A172 (cell line): Measurements from ENCODE around the gene ATP2B1. TPM values are rescaled to one million over a fixed set of nuclear protein-coding genes. Genes with fewer than 3 reads are reported as not detected.
"Not testable (repeated sequence)": the region's sequence is repeated elsewhere in the genome, so short reads cannot be mapped to it uniquely, and the experiment has no call there.

Experiments
- DNase-seq: peaks from one replicate; pipeline ENCODE4 v3.0.0-alpha.2; 2015; ENCODE audit warnings: low spot score
- total RNA-seq: library from RNA; depleted of rRNA; stranded (reverse); fragments of >200 nt; shearing (Covaris generic); gene quantifications from 2 replicates; pipeline ENCODE4 v1.2.3, GENCODE V29; 2014

ATP2B1 gene
- total RNA-seq, 1 experiment from 2014 or later: 54.7 TPM

DNA sequence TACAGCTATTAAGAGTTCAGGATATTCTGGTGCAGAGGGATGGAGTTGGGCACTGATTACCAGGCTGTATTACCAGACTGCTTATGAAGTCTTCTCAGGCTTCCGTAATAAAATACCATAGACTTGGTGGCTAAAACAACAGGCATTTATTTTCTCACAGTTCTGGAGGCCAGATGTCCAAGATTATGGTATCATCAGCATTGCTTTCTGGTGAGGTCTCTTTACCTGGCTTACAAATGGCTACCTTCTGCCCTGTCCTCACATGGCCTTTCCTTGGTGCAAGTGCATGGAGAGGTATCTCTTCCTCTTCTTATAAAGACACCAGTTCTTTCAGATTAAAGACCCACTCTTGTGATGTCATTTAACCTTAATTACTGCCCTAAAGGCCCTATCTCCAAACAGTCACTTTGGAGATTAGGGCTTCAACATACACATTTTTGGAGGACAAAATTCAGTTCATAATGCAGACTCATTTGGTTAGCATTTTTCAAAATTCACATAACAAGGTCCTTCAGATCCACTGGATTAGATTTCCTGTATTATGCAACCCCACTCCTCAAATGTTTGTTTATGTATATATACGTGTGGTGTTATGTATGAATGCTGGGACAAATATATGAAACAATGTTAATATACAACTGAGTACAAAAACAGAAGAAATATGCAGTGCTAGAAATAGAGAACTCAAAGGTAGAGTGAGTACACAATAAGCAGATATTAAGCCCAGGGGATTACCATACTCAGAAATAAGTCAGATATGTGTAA lies 9.3 kb upstream of the ATP2B1 start:
- DNase-seq: no peak

- no peak for DNase-seq
Observed at GRCh38 chr12:89712706-89713105, 4.1 kb upstream of the ATP2B1 start.

DNA sequence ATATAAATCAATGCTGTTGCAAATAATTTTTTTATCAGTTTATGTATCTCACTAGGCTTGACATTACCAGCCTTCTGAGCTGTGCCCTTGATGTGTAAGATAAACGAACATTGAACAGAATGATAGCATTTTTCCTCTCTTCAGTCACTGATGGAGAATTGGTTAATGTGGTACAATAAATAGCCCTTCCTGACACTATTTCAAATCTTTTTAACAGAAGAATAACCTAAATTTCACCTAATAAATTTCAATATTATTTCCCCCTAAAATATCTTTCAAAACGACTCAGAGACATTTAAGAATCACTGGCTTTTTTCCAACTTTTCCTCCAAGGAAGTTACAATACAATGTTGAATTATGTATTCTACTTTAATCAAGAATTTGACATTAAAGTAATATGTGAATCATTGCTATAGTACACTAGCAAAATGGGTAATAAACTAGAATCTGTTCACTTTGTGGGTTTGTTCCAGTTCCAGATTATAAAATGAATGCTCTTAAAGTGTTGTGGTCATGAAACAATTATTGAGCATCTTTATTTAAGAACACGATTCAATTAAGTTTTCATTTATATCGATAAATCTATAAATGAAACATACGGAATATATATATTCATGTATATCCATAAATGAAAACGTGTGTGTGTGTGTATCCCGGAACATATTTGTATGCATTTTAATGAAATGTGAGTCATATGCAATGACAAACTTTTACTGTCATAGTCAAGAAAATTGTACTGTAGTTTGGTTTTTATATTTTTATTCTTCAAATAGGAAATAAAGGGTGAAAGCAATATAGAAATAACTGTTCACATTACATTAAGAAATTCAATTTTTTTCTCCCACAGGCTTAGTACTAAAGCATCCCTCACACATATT lies 2.5 kb upstream of the ATP2B1 start:
- DNase-seq: no peak

- no peak for DNase-seq
Observed at GRCh38 chr12:89709995-89710872, 1.6 kb upstream of the ATP2B1 start.

DNA sequence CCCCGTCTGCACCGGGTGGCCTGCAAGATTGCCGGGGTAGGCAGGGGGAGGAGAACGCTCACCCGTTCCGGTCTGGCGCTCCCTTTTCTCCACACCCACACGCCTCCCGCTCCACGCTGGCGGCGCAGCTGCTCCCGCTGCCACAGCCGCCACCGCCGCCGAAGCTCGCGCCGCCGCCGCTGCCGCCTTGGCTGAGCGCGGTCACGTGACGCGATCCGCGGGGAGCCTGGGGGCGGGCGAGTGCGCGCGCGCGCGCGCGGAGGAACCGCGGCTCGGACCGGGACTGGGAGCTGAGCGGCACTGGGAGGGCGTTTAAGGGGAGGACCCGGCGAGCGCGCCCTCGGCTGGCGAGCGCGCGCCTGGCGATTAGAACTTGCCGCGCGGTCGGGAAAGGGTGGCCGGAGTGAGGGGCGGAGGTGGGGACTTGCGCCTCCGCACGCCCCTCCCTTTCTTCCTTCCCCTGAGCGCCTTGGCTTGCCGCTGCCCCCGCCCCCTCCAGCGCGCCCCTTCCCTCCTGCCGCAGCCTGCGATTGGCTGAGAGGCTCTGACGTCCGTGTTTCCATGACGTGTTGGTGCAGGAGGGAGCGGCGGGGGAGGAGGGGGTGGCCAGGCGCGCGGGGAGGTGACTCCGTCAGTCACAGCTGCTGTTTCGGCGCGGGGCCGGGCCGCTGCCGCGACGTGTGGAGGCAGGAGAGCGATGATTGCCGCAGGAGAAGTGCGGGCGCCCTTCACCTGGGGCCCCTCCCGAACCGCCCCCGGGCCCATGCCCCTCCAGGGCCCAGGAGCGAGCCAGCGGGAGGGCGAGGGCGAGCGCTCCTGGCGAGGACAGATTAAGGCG lies 738 bp upstream of the ATP2B1 start:
- peak; percentile 93 for DNase-seq

GRCh38 chr12:89707703-89708564 lies 704 bp downstream of the ATP2B1 start:
- no peak for DNase-seq

DNA sequence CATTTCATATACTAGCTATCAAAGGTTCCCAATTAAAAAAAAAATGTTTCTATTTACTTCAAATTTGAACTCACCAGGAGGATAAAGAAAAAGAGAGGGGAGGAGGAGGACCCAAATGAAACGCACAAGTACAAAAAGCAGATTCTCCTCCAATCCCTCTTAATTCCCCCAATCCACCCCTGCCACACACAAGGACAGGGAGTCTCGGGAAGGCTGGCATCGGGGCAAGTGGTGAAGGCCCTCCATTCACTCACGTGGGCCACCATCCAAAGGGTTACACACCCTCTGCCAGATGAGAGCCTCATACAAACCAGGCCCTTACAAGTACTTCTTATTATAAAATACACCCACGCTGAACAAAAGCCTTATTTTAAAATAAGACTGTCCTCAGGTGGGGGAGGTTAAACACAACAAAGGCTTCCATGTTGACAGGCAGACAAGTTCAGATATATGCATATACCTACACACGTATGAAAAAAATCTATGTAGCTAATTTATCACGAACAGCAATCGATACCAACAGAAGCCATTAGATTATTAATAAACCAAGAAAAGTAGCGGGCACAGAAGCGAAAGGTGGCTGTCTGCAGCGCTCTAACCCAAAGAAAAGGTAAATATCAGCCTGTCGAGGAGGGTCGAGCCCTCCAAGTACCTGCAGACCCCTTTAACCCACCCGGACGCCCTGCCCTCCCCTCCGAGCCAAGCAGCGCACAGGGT lies 1.5 kb downstream of the ATP2B1 start:
- no peak for DNase-seq

DNA sequence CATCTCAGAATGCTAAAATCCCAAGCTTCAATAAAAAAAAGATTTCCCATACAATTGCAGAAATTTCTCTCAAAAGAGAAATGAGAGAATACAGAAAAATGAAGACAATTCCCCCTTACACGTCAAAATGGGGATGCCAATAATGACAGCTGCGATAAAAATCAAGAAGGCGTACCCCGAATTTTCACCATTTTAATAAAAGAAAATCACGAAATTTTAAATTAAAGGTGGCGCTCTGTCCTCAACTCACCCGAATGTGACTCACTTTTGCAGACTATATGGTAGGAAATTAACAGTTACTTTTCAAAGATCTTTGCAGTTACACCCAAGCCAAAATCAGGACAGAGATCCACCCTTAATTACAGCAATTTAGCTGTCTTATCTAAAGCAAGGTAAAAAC lies 2.1 kb downstream of the ATP2B1 start:
- DNase-seq: no peak

- DNase-seq: no peak
Observed at GRCh38 chr12:89704457-89704856, 4.2 kb downstream of the ATP2B1 start.

DNA sequence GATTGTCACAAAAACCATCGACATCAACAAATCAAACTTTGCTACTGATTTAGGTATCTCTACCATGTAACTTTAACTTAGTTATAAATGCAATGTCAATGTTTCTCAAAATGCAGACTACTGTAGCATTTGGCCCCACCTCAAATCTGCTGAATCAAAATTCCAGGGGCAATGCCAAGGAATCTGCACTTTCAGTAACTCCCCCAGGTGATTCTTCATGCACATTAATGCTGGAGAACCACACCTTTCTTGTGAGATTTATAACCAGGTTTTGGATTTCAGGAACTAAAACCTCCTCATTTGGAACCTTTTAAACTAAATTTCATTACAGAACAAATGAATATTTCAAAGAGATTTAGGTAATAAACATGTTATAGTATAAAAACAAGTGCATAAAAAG lies 4.9 kb downstream of the ATP2B1 start:
- no peak for DNase-seq

DNA sequence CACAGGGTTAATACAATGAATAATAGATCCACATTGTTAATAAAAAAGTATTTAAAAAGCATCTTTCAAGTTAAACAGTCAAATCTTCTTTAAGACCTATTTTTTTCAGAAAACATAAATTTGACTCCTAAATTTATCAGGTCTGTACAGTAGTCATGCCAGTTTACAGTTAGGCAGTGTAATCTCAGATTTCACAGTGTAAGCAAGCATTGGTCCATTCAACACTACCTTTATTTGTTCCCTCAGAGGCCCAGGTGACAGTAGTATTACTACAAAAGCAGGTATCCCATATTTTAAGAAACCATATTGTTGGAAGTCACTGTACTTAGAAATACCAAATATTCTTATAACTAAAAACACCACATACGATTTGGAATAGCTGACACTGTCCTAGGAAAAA lies 6.1 kb downstream of the ATP2B1 start:
- DNase-seq: no peak

GRCh38 chr12:89701606-89702206 lies 6.9 kb downstream of the ATP2B1 start:
- DNase-seq: no peak

GRCh38 chr12:89700191-89700810 lies 8.3 kb downstream of the ATP2B1 start:
- DNase-seq: no peak

GRCh38 chr12:89698607-89699006 lies 10.0 kb downstream of the ATP2B1 start:
- DNase-seq: no peak

DNA sequence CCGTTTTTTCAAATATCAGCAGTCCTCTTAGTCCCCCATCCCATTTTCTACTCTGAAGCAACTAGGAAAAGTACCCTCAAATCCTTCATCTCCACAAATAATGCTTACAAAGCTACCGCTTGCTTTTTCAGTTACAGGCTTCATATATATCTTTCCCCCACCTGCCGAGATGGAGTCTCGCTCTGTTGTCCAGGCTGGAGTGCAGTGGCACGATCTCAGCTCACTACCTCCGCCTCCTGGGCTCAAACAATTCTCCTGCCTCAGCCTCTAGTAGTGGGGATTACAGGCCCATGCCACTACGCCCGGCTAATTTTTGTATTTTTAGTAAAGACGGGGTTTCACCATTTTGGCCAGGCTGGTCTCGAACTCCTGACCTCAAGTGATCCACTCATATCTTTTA lies 10.9 kb downstream of the ATP2B1 start:
- not testable (repeated sequence) for DNase-seq

GRCh38 chr12:89697296-89697695 lies 11.3 kb downstream of the ATP2B1 start:
- DNase-seq: no peak

GRCh38 chr12:89695830-89696229 lies 12.8 kb downstream of the ATP2B1 start:
- DNase-seq: no peak

- no peak for DNase-seq
Observed at GRCh38 chr12:89695100-89695499, 13.5 kb downstream of the ATP2B1 start.

DNA sequence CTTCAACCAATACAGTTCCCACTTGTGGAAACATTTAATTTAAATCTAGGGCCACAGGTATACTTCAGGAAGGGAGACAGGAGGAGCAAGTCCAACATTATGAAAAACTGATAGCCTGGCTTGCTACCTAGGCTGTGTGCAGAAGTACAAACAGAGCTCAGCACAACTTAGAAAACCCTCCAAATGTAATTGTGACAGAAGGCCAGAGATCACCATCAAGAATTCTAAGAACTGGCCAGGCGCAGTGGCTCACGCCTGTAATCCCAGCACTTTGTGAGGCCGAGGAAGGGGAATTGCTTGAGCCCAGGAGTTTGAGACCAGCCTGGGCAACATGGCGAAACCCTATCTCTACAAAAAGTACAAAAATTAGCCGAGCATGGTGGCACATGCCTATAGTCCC lies 14.1 kb downstream of the ATP2B1 start:
- DNase-seq: no peak
